Memory B cell (primary cell): ENCODE measurements around the gene STYK1.
A peak's percentile ranks its signal among the peaks of the same experiment; 100 is the strongest.
"Not testable (repeated sequence)": the region's sequence is repeated elsewhere in the genome, so short reads cannot be mapped to it uniquely, and the experiment has no call there.

Source experiments
- ATAC-seq: fragments of 150-1000 bp; cut with Tn5 transposase; 2 replicates; pipeline ENCODE4 v1.10.0; 2021; ENCODE audit warnings: low read depth, mild to moderate bottlenecking, moderate library complexity
- DNase-seq, 2 donors: peaks; one replicate each; pipeline ENCODE4 v3.0.0; 2022; ENCODE audit warnings: low spot score in 2 of 2
- H3K27ac Mint-ChIP-seq: one replicate; pipeline ENCODE4 v1.8.0; 2022; ENCODE audit warnings: mild to moderate bottlenecking, moderate library complexity, mixed read lengths
- H3K27me3 Mint-ChIP-seq: one replicate; pipeline ENCODE4 v1.8.0; 2022; ENCODE audit warnings: mixed read lengths
- H3K36me3 Mint-ChIP-seq: one replicate; pipeline ENCODE4 v1.8.0; 2022; ENCODE audit warnings: mild to moderate bottlenecking, mixed read lengths
- H3K4me1 Mint-ChIP-seq: one replicate; pipeline ENCODE4 v1.8.0; 2022; ENCODE audit warnings: mixed read lengths
- H3K4me3 Mint-ChIP-seq: one replicate; pipeline ENCODE4 v1.8.0; 2022; ENCODE audit warnings: mild to moderate bottlenecking, moderate library complexity, mixed read lengths
- H3K9me3 Mint-ChIP-seq: one replicate; pipeline ENCODE4 v1.8.0; 2022; ENCODE audit warnings: mixed read lengths

The STYK1 gene

DNA sequence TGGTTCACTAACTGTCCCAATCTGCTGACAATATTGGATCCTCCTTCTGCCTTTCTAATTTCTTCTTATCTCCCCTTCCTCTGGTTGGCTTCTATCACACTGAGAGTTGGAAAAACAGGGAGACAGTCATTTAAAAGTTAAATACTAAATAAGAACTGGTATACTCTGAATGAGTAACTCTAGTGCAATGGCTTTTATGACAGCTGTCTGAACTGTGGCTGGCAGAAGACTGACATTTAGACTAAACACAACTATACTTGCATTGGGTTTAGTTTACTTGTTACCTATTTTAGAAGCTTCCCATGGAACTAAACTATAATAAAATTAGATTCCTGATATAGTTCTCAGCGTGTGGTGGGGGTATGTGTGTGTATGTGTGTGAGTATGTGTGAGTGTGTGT lies 52.6 kb downstream of the STYK1 start:
- Mint-ChIP-seq H3K4me1 (no peaks in the 10 kb centered on the region), H3K27me3 (peaks cover 7% of the 10 kb centered on the region), H3K9me3 (no peaks in the 10 kb centered on the region), H3K27ac (no peak overlapping the region), H3K4me3 (no peak overlapping the region), H3K36me3 (no peaks in the 10 kb centered on the region)
- DNase-seq (no peak), ATAC-seq (no peak)

DNA sequence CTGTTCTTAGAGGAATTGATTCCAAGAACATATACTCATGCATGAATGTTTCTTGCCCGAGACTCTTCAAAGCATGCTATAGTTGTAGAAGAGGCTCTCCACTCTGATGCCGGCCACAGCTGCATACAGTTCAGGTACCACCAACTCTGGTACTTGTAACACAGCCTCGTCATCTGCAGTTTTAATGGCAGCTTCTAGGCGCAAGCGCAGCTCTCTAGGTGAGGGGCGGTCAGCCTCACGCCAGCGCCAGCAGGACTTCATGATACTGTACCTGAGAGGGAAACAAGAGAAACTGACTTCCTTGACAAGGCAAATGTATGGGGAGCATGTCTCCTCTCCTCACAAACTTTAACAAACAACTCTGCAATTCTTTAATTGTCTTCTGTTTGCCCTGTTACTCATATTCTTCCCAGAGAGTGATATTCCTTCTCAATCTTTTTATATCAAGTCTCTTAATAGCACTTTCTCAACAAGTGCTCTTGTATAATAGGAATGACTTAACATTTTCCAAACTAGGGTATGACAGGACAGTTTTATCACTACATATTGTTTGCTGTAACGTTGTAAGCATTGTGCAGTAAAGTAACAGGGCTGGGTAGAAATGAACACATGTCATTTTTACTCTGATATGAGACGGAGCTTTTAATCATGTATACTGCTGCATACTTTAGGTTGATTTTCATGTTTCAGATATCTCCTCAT lies 53.6 kb downstream of the STYK1 start:
- DNase-seq (no peak), ATAC-seq (no peak)
- Mint-ChIP-seq H3K27me3 (peaks cover 7% of the 10 kb centered on the region), H3K27ac (no peak overlapping the region), H3K36me3 (no peaks in the 10 kb centered on the region), H3K4me1 (no peaks in the 10 kb centered on the region), H3K4me3 (no peak overlapping the region), H3K9me3 (no peaks in the 10 kb centered on the region)

DNA sequence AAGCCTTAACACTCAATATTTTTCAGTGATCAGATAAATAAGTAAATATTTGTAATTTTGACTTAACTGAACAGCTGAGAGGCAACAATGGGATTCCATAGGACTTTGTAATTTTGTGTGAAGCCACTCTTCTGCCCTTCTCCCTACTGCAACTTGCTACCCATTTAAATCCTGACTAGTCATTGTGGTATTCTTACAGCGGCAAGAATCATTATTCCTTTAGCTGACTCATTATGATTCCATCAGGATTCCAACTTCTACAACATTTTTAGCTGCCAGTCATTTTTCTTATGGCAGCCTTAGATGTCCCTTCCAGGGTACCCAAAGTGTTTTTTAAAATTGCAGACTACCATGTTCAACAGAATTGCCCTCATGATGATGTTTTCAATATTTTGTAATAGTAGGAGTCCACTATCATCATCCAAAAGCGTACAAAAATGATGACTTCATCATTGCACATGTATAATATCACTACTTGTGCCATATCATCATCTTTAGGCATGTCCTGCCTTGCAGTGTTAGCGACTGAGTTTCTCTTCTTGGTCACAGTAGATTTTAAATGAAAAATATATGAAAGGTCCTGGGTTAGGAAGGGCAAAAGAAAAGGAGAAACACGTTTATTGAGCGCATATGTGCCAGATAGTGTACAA lies 55.4 kb downstream of the STYK1 start:
- peaks cover 10% of the 10 kb centered on the region for H3K27me3 Mint-ChIP-seq
- ATAC-seq (no peak), DNase-seq (no peak)
- no peaks in the 10 kb centered on the region for H3K4me1 Mint-ChIP-seq
- H3K9me3 Mint-ChIP-seq: no peaks in the 10 kb centered on the region
- no peak overlapping the region for H3K27ac Mint-ChIP-seq
- no peaks in the 10 kb centered on the region for H3K36me3 Mint-ChIP-seq
- no peak overlapping the region for H3K4me3 Mint-ChIP-seq

DNA sequence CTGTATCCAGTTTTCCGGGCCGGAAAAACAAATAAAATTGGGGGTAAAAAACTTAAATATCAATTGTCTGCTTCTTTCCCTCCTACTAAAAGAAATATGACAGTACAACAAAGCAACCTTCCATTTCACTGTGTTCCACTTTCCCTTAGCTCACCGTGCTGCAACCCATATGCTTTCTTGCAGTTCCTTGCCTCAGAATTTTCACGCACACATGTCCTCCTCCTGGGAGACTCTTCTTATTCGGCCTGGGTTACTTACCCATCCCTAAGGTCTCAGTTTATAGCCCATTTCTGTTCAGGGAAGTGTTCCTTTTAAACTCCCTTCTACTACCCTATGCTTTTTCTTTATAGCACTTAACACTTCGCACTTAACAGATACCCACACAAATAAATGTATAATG lies 56.0 kb downstream of the STYK1 start:
- Mint-ChIP-seq H3K36me3 (no peaks in the 10 kb centered on the region), H3K27me3 (peaks cover 9% of the 10 kb centered on the region), H3K9me3 (no peaks in the 10 kb centered on the region), H3K4me1 (peaks cover under 1% of the 10 kb centered on the region), H3K4me3 (no peak overlapping the region), H3K27ac (no peak overlapping the region)
- ATAC-seq (no peak), DNase-seq (no peak)

DNA sequence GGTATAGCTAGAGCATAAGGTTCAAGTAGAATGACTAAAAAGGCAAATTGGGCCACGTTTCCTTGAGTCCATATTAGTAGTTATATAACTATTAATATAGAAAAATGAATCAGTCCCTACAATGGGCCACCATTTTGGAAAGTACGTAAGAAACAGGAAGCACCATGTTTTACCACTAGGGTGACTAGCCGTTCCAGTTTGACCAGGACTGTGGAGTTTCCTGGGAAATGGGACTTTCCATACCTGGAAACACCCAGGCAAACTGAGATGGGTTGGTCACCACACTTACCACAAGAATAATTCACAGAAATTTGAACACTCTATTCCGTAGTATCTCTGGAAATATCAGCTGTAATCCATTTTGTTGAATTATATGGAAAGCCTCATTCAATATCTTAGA lies 58.3 kb downstream of the STYK1 start:
- no peak for ATAC-seq
- no peaks in the 10 kb centered on the region for H3K9me3 Mint-ChIP-seq
- H3K27me3 Mint-ChIP-seq: peaks cover 8% of the 10 kb centered on the region
- peaks cover 12% of the 10 kb centered on the region for H3K4me1 Mint-ChIP-seq
- no peak for DNase-seq
- H3K4me3 Mint-ChIP-seq: no peak overlapping the region
- H3K36me3 Mint-ChIP-seq: no peaks in the 10 kb centered on the region
- no peak overlapping the region for H3K27ac Mint-ChIP-seq

DNA sequence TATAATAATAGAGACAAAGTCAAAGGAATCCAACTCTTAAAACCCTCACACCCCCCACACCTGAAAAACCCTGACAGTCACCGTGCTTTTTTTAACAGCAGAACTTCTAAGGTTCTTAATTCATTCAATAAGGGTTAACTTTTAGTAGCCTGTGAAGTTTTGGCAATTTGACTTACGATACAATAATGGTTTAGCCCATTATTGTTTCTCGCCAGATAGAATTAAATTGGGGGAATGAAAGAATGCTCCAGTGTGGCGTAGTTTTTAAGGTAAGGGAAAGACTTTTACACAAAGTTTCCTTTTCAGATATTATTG lies 59.8 kb downstream of the STYK1 start:
- H3K4me1 Mint-ChIP-seq: peaks cover 15% of the 10 kb centered on the region
- H3K36me3 Mint-ChIP-seq: peaks cover 4% of the 10 kb centered on the region
- H3K27me3 Mint-ChIP-seq: peaks cover 6% of the 10 kb centered on the region
- ATAC-seq (no peak), DNase-seq (no peak)
- peak overlapping the region; percentile 95 for H3K4me3 Mint-ChIP-seq
- H3K27ac Mint-ChIP-seq: peak overlapping the region; percentile 99
- H3K9me3 Mint-ChIP-seq: no peaks in the 10 kb centered on the region

DNA sequence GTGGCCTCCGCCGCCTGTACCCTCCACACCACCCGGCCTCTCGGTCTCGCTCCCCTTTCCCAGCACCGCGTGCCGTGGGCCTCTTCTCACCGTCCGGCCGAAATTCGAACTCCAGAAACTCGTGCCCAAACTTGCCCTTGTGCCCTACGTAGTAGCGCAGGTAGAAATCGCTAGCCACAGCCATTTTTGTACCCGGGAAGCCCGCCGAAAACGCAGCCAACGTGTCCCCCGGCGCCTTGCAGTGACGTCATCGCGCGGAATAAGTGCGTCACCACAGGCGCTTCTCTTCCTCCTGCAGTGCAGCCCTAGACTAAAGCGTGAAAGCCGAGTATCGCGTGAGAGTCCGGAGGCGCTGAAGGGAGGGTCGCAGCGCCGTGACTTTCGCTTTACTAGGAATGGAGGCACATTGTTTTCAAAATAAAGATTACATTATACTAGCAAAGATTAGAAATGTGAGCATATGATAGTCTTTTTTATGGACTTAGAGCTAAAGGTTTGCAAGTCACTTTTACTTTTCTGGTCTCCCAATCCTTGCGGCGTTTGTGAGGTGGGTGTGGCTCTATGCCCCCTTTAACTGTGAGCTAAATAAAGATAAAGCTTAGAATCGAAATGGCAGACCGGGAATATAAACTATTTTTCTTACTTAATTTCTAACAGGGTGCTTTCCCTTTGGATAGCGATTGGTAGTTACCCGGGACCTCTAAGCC lies 60.4 kb downstream of the STYK1 start, which contains the start of gene MAGOHB:
MAGOHB (minus strand) TSS at position 261 of the 707 bp plus-strand sequence; CDS start at position 184, 77 bp downstream.
- H3K9me3 Mint-ChIP-seq: no peaks in the 10 kb centered on the region
- peaks cover 15% of the 10 kb centered on the region for H3K4me1 Mint-ChIP-seq
- H3K27me3 Mint-ChIP-seq: peaks cover 6% of the 10 kb centered on the region

DNA sequence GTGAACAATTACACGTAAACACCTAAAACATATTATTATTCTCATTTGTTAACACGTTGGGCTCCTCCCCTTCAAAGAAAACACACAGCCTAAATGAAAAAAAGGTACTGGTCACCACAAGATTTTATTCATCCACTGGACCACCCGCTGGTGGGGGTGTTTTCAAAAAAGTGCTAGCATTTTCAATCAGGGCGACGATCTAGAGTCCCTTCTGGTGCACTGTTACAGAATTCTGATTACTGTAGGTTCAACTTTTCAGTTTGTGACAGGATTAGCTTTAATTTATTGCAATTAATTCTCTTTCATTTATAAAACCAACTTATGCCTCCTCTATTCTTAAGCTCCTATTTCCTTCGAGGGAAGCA lies 60.9 kb downstream of the STYK1 start:
- peaks cover 4% of the 10 kb centered on the region for H3K27me3 Mint-ChIP-seq
- H3K36me3 Mint-ChIP-seq: peaks cover 8% of the 10 kb centered on the region
- H3K4me1 Mint-ChIP-seq: peaks cover 15% of the 10 kb centered on the region
- DNase-seq (no peak), ATAC-seq (peak; percentile 5)
- no peaks in the 10 kb centered on the region for H3K9me3 Mint-ChIP-seq
- H3K4me3 Mint-ChIP-seq: peak overlapping the region; percentile 95
- peak overlapping the region; percentile 99 for H3K27ac Mint-ChIP-seq

More for the DNA sequence above, 60.4 kb downstream of the STYK1 start, which contains the start of gene MAGOHB:
- Mint-ChIP-seq H3K36me3 (peaks cover 8% of the 10 kb centered on the region), H3K27ac (peak within 1 kb of the TSS; percentile 99), H3K4me3 (peak within 1 kb of the TSS; percentile 95)
- DNase-seq: peak; percentile 99 to 100
- peak; percentile 93 for ATAC-seq

DNA sequence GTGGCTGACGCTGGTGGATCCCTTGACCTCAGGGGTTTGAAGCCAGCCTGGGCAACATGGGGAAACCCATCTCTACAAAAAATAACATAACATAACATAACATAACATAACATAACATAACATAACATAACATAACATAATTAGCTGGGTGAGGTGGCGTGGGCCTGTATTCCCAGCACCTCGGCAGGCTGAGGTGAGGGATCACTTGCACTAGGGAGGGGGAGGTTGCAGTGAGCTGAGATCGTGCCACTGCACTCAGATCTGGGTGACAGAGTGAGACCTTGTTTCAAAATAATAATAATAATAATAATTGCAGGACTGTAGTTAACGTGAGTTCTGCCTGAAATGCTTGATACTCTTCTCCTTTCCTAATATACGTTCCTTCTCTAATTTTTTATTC lies 61.7 kb downstream of the STYK1 start:
- Mint-ChIP-seq H3K36me3 (peaks cover 10% of the 10 kb centered on the region), H3K9me3 (no peaks in the 10 kb centered on the region), H3K4me1 (peaks cover 16% of the 10 kb centered on the region), H3K27me3 (peaks cover 3% of the 10 kb centered on the region), H3K27ac (peak overlapping the region; percentile 99), H3K4me3 (peak overlapping the region; percentile 95)
- DNase-seq (no peak), ATAC-seq (no peak)

DNA sequence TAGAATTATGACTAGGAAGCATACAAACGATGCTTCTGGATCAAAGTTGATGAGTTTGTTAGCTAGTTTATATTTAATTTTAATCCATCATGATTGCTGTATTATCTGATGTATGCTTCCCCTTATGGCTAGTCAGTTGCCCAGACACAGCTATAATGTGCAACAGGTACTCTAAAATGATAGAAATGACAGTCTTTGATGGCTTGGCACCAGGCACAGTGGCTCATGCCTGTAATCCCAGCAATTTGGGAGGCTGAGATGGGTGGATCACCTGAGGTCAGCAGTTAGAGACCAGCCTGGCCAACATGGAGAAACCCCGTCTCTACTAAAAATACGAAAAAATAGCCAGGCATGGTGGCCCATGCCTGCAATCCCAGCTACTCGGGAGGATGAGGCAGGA lies 62.6 kb downstream of the STYK1 start:
- not testable (repeated sequence) for H3K4me3 Mint-ChIP-seq, H3K27ac Mint-ChIP-seq, H3K27me3 Mint-ChIP-seq, H3K9me3 Mint-ChIP-seq, DNase-seq, ATAC-seq
- peaks cover 17% of the 10 kb centered on the region for H3K4me1 Mint-ChIP-seq
- peaks cover 12% of the 10 kb centered on the region for H3K36me3 Mint-ChIP-seq

DNA sequence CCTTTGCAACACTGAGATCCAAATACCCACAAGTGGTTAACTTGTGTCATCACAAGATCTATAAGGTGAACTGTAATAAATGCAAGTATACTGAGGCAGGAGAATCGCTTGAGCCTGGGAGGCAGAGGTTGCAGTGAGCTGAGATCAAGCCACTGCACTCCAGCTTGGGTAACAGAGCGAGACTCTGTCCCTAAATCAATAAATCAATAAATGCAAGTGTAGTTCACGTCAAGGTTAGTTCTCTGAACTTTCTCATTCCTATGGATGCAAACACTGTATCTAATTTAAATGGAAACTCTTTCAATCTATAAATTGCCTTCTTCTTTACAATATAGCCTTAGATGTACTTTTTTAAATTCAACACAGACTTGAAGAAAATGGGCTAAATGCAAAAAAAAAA lies 63.7 kb downstream of the STYK1 start:
- DNase-seq (no peak), ATAC-seq (no peak)
- no peak overlapping the region for H3K27ac Mint-ChIP-seq
- H3K4me3 Mint-ChIP-seq: no peak overlapping the region
- peaks cover 17% of the 10 kb centered on the region for H3K4me1 Mint-ChIP-seq
- no peaks in the 10 kb centered on the region for H3K9me3 Mint-ChIP-seq
- H3K27me3 Mint-ChIP-seq: peaks cover 2% of the 10 kb centered on the region
- peaks cover 13% of the 10 kb centered on the region for H3K36me3 Mint-ChIP-seq

DNA sequence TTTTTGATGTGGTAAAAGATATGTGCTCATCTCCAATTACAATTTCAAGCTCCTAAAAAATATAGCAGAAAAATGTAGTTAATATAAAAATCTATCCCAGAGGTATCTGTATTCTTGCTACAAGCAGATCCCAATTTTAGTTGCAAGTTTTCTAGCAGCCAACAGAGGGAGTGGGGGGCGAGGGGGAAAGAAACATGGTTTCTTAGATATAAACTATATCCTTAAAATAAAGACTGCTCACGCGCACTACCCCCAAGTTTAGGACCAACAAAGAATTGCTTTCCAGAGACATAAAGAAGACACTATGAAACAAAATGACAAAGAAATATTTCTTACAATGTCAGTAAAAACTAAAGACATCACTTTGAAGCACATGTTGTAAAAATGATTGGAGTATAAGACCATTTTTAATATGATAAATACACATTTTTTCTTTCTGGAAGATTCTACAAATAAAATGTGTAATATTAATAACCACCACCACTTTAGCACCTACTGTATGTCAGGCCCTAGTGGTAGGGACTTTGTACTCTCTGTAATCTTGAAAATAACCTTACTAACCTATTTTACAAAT lies 65.9 kb downstream of the STYK1 start:
- Mint-ChIP-seq H3K27ac (no peak overlapping the region), H3K9me3 (no peaks in the 10 kb centered on the region), H3K4me1 (peaks cover 17% of the 10 kb centered on the region), H3K36me3 (peaks cover 26% of the 10 kb centered on the region), H3K27me3 (no peaks in the 10 kb centered on the region), H3K4me3 (no peak overlapping the region)
- DNase-seq (no peak), ATAC-seq (no peak)

DNA sequence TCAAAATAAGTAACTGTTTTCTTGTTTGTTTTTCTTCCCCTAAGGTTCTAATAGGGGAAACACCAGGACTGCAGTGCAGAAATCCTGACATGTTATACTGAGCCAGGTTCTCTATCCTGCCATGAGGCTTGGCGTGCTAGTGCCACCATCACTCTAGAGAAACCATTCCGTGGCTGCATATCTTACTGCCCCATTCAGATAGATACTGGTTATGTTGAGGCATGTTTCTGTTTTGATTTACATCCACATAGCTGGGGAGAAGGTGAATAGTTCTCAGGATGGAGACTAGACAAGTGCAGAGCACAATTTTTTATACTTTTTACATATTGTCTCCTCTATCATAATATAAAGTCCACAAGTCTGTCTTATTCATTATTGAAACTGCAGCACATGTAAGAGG lies 72.0 kb downstream of the STYK1 start:
- DNase-seq (no peak), ATAC-seq (no peak)
- no peaks in the 10 kb centered on the region for H3K27me3 Mint-ChIP-seq
- no peaks in the 10 kb centered on the region for H3K9me3 Mint-ChIP-seq
- H3K27ac Mint-ChIP-seq: no peak overlapping the region
- peaks cover 16% of the 10 kb centered on the region for H3K36me3 Mint-ChIP-seq
- H3K4me1 Mint-ChIP-seq: no peaks in the 10 kb centered on the region
- H3K4me3 Mint-ChIP-seq: no peak overlapping the region

DNA sequence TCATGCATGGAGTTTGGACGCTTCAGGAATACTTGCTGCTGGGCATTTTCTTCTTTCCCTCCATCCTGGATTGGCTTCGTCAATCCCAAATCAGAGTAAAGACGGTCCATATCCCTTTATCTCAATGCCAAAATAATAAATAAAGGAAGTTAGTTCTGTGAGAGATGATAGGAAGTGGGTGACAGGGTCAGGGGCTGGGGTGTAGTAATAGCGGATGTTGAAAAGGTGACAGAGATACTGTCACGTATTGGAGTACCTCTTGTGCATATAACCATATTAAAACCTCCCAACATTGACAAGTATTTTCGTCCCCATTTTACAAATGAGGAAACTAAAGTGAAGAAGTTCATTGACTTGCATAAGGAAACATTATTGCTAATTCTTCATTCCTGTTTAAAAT lies 72.9 kb downstream of the STYK1 start:
- Mint-ChIP-seq H3K4me3 (no peak overlapping the region), H3K36me3 (peaks cover 18% of the 10 kb centered on the region)

More for the DNA sequence above, 72.9 kb downstream of the STYK1 start:
- no peak for DNase-seq
- Mint-ChIP-seq H3K4me1 (no peaks in the 10 kb centered on the region), H3K27me3 (no peaks in the 10 kb centered on the region), H3K9me3 (no peaks in the 10 kb centered on the region), H3K27ac (no peak overlapping the region)
- ATAC-seq: no peak
